TTC549 (cell line): ENCODE measurements around the gene ZNF638.
"Not testable (repeated sequence)": the region's sequence is repeated elsewhere in the genome, so short reads cannot be mapped to it uniquely, and the experiment has no call there.

ENCODE experiments used
- FAIRE-seq: peaks from 2 replicates; lab custom pipeline; 2012; peaks lifted over from hg19 to GRCh38; lab: Jason Lieb, UNC

The ZNF638 gene

GRCh38 chr2:71410696-71411095 lies 79.1 kb downstream of the ZNF638 start:
- no peak for FAIRE-seq

GRCh38 chr2:71416866-71417265 lies 85.3 kb downstream of the ZNF638 start:
- not testable (repeated sequence) for FAIRE-seq

- no peak for FAIRE-seq
These were observed 86.0 kb downstream of the ZNF638 start for GRCh38 chr2:71417300-71418202.

GRCh38 chr2:71419145-71419544 lies 87.6 kb downstream of the ZNF638 start:
- FAIRE-seq, result no peak

GRCh38 chr2:71419976-71420375 lies 88.4 kb downstream of the ZNF638 start:
- FAIRE-seq, result peak; percentile 63

- no peak for FAIRE-seq
These were observed 91.2 kb downstream of the ZNF638 start for GRCh38 chr2:71422786-71423185.

- no peak for FAIRE-seq
These were observed 92.3 kb downstream of the ZNF638 start for GRCh38 chr2:71423817-71424420.

- FAIRE-seq, result no peak
These were observed 95.1 kb downstream of the ZNF638 start for GRCh38 chr2:71426721-71427120.

- no peak for FAIRE-seq
These were observed 97.1 kb downstream of the ZNF638 start for GRCh38 chr2:71428472-71429383.

- FAIRE-seq, result not testable (repeated sequence)
These were observed 113.6 kb downstream of the ZNF638 start for GRCh38 chr2:71445142-71445541.

GRCh38 chr2:71446505-71446904 lies 114.9 kb downstream of the ZNF638 start:
- no peak for FAIRE-seq

GRCh38 chr2:71449343-71449742 lies 117.8 kb downstream of the ZNF638 start:
- no peak for FAIRE-seq

- no peak for FAIRE-seq
These were observed 120.1 kb downstream of the ZNF638 start for GRCh38 chr2:71451705-71452104.

- FAIRE-seq, result no peak
These were observed 121.0 kb downstream of the ZNF638 start for GRCh38 chr2:71452565-71452964.

GRCh38 chr2:71453404-71454220 lies 122.0 kb downstream of the ZNF638 start, which contains the start of gene DYSF:
DYSF (plus strand) TSS chr2:71453561.
- no peak for FAIRE-seq

GRCh38 chr2:71454221-71455010 lies 122.8 kb downstream of the ZNF638 start:
- FAIRE-seq, result no peak

GRCh38 chr2:71455011-71455740 lies 123.6 kb downstream of the ZNF638 start:
- no peak for FAIRE-seq

GRCh38 chr2:71455741-71456569 lies 124.4 kb downstream of the ZNF638 start:
- no peak for FAIRE-seq

- no peak for FAIRE-seq
These were observed 125.0 kb downstream of the ZNF638 start for GRCh38 chr2:71456617-71457016.
